K562 (cell line): ENCODE data around the gene MRPL3. TPM values are rescaled to one million over a fixed set of nuclear protein-coding genes. Genes with fewer than 3 reads are reported as not detected.

Experiments used
- ATAC-seq: fragments of 200-7000 bp; cut with Tn5 transposase; 3 replicates; pipeline ENCODE4 v1.9.1; 2020; ENCODE audit warnings: moderate library complexity
- BruUV-seq: library from RNA; stranded (reverse); fragments of 400-500 nt; replicated peaks from 2 replicates; lab custom pipeline; 2021; lab: Mats Ljungman, UMichigan
- CTCF ChIA-PET: fragments of 300-600 bp; formaldehyde crosslinking; extraction: SDS; loops from one replicate; lab custom pipeline; 2021; ENCODE audit warnings: low intra/inter-chr PET ratio; lab: Yijun Ruan, JAX
- POLR2A ChIA-PET: fragments of 300-600, 350-650 bp; sonication (Branson Sonifier 250); formaldehyde crosslinking; extraction: SDS; loops from one replicate; lab custom pipeline; 2021; ENCODE audit warnings: antibody characterized with exemption, inconsistent platforms; lab: Yijun Ruan, JAX
- DNase-seq, 4 experiments: peaks; one replicate each; pipeline versions ENCODE4 v3.0.0 to v3.0.0-alpha.2; 2011 to 2018; ENCODE audit warnings: low spot score in 3 of 4, mixed read lengths in 3 of 4; ENCODE audit errors: extremely low read depth in 1 of 4
- FAIRE-seq: peaks from 2 replicates; lab custom pipeline; 2011; peaks lifted over from hg19 to GRCh38; lab: Jason Lieb, UNC
- H2AFZ ChIP-seq: 2 replicates; pipeline ENCODE4 v1.6.0; 2011; ENCODE audit warnings: low read depth, low read length, control low read depth, inconsistent platforms
- H3K27ac ChIP-seq: fragments of 200-600 bp; 3 replicates; pipeline ENCODE4 v1.8.0; 2011; ENCODE audit warnings: low read depth, mild to moderate bottlenecking, control low read depth, inconsistent platforms, low read length, moderate library complexity, mixed read lengths; ENCODE audit errors: extremely low read depth
- H3K27me3 ChIP-seq, 2 experiments: fragments of 300-600 bp in 1 of 2; 2 replicates in 1 of 2; 3 replicates in 1 of 2; pipeline versions ENCODE4 v1.6.0 to v1.8.0; 2011; ENCODE audit warnings: inconsistent platforms in 2 of 2, low read length in 2 of 2, mild to moderate bottlenecking in 1 of 2, mixed read lengths in 1 of 2, moderate library complexity in 1 of 2; ENCODE audit not compliant: control insufficient read depth in 2 of 2, insufficient read depth in 2 of 2
- H3K36me3 ChIP-seq: fragments of 300-600 bp; 3 replicates; pipeline ENCODE4 v1.8.0; 2011; ENCODE audit warnings: mild to moderate bottlenecking, low read length, inconsistent platforms; ENCODE audit not compliant: control insufficient read depth, insufficient read depth
- H3K4me1 ChIP-seq, 2 experiments: fragments of 200-600 bp in 1 of 2; replicated peaks in 1 of 2; 2 replicates in 1 of 2; 3 replicates in 1 of 2; pipeline versions ENCODE4 v1.5.1 to v1.8.0; 2011; ENCODE audit warnings: inconsistent platforms in 2 of 2, low read length in 2 of 2, mild to moderate bottlenecking in 1 of 2, mixed read lengths in 1 of 2, moderate library complexity in 1 of 2; ENCODE audit not compliant: control insufficient read depth in 2 of 2, insufficient read depth in 2 of 2
- H3K4me2 ChIP-seq: 2 replicates; pipeline ENCODE4 v1.6.1; 2011; ENCODE audit warnings: low read length, control low read depth, inconsistent platforms, mixed read lengths; ENCODE audit not compliant: insufficient read depth
- H3K4me3 ChIP-seq: fragments of 200-600 bp; sonication (generic), shearing (Covaris generic); 2 replicates; pipeline ENCODE4 v1.5.1; 2016; ENCODE audit warnings: control low read depth, inconsistent platforms
- H3K79me2 ChIP-seq: fragments of 200-600 bp; 3 replicates; pipeline ENCODE4 v1.8.0; 2011; ENCODE audit warnings: low read length, inconsistent platforms; ENCODE audit not compliant: control insufficient read depth, insufficient read depth
- H3K9ac ChIP-seq, 2 experiments: 2 replicates each; pipeline versions ENCODE4 v1.6.0 to v1.6.1; 2011; ENCODE audit warnings: low read depth in 2 of 2, low read length in 2 of 2, control low read depth in 1 of 2, inconsistent platforms in 1 of 2, mild to moderate bottlenecking in 1 of 2, mixed read lengths in 1 of 2; ENCODE audit not compliant: insufficient read depth in 1 of 2
- H3K9me1 ChIP-seq: one replicate; pipeline ENCODE4 v1.6.0; 2011; ENCODE audit warnings: inconsistent platforms, mild to moderate bottlenecking, low read length, moderate library complexity; ENCODE audit not compliant: control insufficient read depth, insufficient read depth
- H3K9me3 ChIP-seq: replicated peaks from 2 replicates; pipeline ENCODE4 v1.5.1; 2011; ENCODE audit warnings: low read depth, low read length, inconsistent platforms; ENCODE audit not compliant: control insufficient read depth, insufficient read depth
- H4K20me1 ChIP-seq: replicated peaks from 2 replicates; pipeline ENCODE4 v1.6.1; 2011; ENCODE audit warnings: low read length, inconsistent platforms, mixed read lengths; ENCODE audit not compliant: control insufficient read depth, insufficient read depth
- C11orf30 ChIP-seq: fragments of 450-650 bp; IDR thresholded peaks from 2 replicates; pipeline ENCODE4 v1.6.1; 2016; ENCODE audit warnings: low read depth, mild to moderate bottlenecking
- CBX8 ChIP-seq: fragments of 200-600 bp; sonication (generic); IDR thresholded peaks from 2 replicates; pipeline ENCODE4 v1.6.1; 2012; ENCODE audit warnings: borderline replicate concordance, mixed run types, low read depth, mild to moderate bottlenecking, moderate library complexity, mixed read lengths, low read length, control low read depth, inconsistent platforms; ENCODE audit not compliant: poor library complexity, severe bottlenecking; ENCODE audit errors: extremely low read depth
- HMGXB4 ChIP-seq: sonication (generic); formaldehyde crosslinking; IDR thresholded peaks from 2 replicates; pipeline ENCODE4 v1.8.1; 2023; ENCODE audit warnings: mild to moderate bottlenecking, missing genetic modification reagents
- POLR2B ChIP-seq: fragments of 450-650 bp; IDR thresholded peaks from 2 replicates; pipeline ENCODE4 v1.6.1; 2018; ENCODE audit warnings: low read depth; ENCODE audit not compliant: partially characterized antibody
- SRSF3 ChIP-seq: fragments of 200-400 bp; formaldehyde crosslinking; IDR thresholded peaks from 2 replicates; pipeline ENCODE4 v1.6.1; 2016; ENCODE audit warnings: mild to moderate bottlenecking, low read length, moderate library complexity; ENCODE audit not compliant: insufficient read depth
- TCF7L2 ChIP-seq: fragments of 150-350 bp; IDR thresholded peaks from 2 replicates; pipeline ENCODE4 v1.6.1; 2016; ENCODE audit warnings: low read depth, mild to moderate bottlenecking, low read length, moderate library complexity
- ZNF174 ChIP-seq: fragments of 250-450 bp; sonication (Bioruptor Pico); IDR thresholded peaks from 2 replicates; pipeline ENCODE4 v1.4.0; 2020; ENCODE audit warnings: mild to moderate bottlenecking
- ZNF280A ChIP-seq: fragments of 450-650 bp; IDR thresholded peaks from 2 replicates; pipeline ENCODE4 v1.6.1; 2018; ENCODE audit warnings: mild to moderate bottlenecking, low read depth; ENCODE audit not compliant: partially characterized antibody
- ZNF316 ChIP-seq: fragments of 450-650 bp; IDR thresholded peaks from 2 replicates; pipeline ENCODE4 v1.6.1; 2016
- WGBS: fragments of 100-300 bp; shearing (Covaris generic); methylation state at CpG from one replicate; pipeline ENCODE4 v1.1.6; 2016; ENCODE audit warnings: low coverage, mixed read lengths; ENCODE audit not compliant: insufficient coverage; ENCODE audit errors: missing lambda C conversion rate; 5-methylcytosine and 5-hydroxymethylcytosine counted together
- in situ Hi-C: fragments of 300-500 bp; cut with MboI; formaldehyde crosslinking; loops from 4 replicates; pipeline ENCODE4 v1.15.0; 2018; ENCODE audit warnings: inconsistent platforms, mixed read lengths
- intact Hi-C: fragments of 100-400 bp; cut with micrococcal nuclease; formaldehyde crosslinking; loops from 2 replicates; pipeline ENCODE4 v1.14.2; 2022
- polyA plus RNA-seq, 8 experiments: library from polyadenylated mRNA; depleted of rRNA in 4 of 8; stranded (reverse) in 5 of 8; unstranded in 3 of 8; fragments of >200 nt; fragmentation: Nextera tagmentation in 2 of 8; fragmentation: Illumina TruSeq in 1 of 8; extraction: Ambion mirVana in 2 of 8; extraction: Trizol in 1 of 8; gene quantifications; 2 replicates each; pipeline versions ENCODE4 v1.2.1 to v1.2.3, GENCODE V29; 2011 to 2014; ENCODE audit warnings: inconsistent platforms in 1 of 8, missing spikeins in 1 of 8
- total RNA-seq, 7 experiments: library from RNA; depleted of rRNA in 6 of 7; stranded (reverse); fragments of >200 nt in 6 of 7; fragmentation: Illumina TruSeq in 2 of 7; extraction: Trizol in 2 of 7; gene quantifications; 2 replicates each; pipeline versions ENCODE4 v1.2.1 to v1.2.3, GENCODE V29; 2011 to 2021; ENCODE audit warnings: low replicate concordance in 1 of 7
- TF ChIP-seq, protein P1 (sequence below): sonication (generic); formaldehyde crosslinking; IDR thresholded peaks from 2 replicates; pipeline ENCODE4 v1.4.0; 2020; ENCODE audit warnings: mild to moderate bottlenecking, missing genetic modification reagents
- TF ChIP-seq, protein P2 (sequence below): sonication (generic); formaldehyde crosslinking; IDR thresholded peaks from 2 replicates; pipeline ENCODE4 v1.8.0; 2023; ENCODE audit warnings: missing genetic modification reagents, mild to moderate bottlenecking, borderline replicate concordance

The MRPL3 gene
- total and polyA plus RNA-seq, 9 of the 15 experiments (the other 6 are each of a cell fraction or from before 2014, with no cell fraction given), result 81.7 to 340 (median 190) TPM

- no peak overlapping the region for H3K4me2 ChIP-seq
These were observed 22.7 kb downstream of the MRPL3 start for GRCh38 chr3:131480116-131480515.

More at GRCh38 chr3:131480116-131480515, 22.7 kb downstream of the MRPL3 start:
- H3K9ac ChIP-seq, result no peak overlapping the region
- CTCF ChIA-PET, result no interaction called here
- no peak overlapping the region for H3K4me3 ChIP-seq
- 94% methylated on average over 2 of the region's 2 CpGs for WGBS
- H3K36me3 ChIP-seq, result peaks cover 54% of the 10 kb centered on the region; the same call in 2 of the 3 replicates
- no peak for FAIRE-seq
- BruUV-seq, result no TSS peak
- H2AFZ ChIP-seq, result no peak overlapping the region
- POLR2A ChIA-PET, result interaction anchor here (1.0 to 1.5 kb wide), 4 partner anchors 9 to 22 kb away, joined by 3 to 4 read pairs (median 3); no protein-coding TSS in a partner anchor
- no peak for DNase-seq
- H3K9me3 ChIP-seq, result no peaks in the 10 kb centered on the region
- in situ Hi-C loops (loop anchor here (25.0 kb wide), 1 partner anchor 443 kb away; the partner anchor contains the start of genes ASTE1 and NEK11), intact Hi-C loops (no loop called here)
- no peak for ATAC-seq
- H3K4me1 ChIP-seq, result no peaks in the 10 kb centered on the region
- no peaks in the 10 kb centered on the region for H3K9me1 ChIP-seq
- no peak for TF ChIP-seq SRSF3
- TF ChIP-seq, protein P1, sequence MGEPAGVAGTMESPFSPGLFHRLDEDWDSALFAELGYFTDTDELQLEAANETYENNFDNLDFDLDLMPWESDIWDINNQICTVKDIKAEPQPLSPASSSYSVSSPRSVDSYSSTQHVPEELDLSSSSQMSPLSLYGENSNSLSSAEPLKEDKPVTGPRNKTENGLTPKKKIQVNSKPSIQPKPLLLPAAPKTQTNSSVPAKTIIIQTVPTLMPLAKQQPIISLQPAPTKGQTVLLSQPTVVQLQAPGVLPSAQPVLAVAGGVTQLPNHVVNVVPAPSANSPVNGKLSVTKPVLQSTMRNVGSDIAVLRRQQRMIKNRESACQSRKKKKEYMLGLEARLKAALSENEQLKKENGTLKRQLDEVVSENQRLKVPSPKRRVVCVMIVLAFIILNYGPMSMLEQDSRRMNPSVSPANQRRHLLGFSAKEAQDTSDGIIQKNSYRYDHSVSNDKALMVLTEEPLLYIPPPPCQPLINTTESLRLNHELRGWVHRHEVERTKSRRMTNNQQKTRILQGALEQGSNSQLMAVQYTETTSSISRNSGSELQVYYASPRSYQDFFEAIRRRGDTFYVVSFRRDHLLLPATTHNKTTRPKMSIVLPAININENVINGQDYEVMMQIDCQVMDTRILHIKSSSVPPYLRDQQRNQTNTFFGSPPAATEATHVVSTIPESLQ, result no peak
- no peak for TF ChIP-seq C11orf30
- no peak for TF ChIP-seq HMGXB4 (CRISPR knock-in tag)
- no peak for TF ChIP-seq TCF7L2
- TF ChIP-seq ZNF174 (CRISPR knock-in tag), result no peak
- no peak for TF ChIP-seq POLR2B
- TF ChIP-seq CBX8, result no peak
- TF ChIP-seq, protein P2, sequence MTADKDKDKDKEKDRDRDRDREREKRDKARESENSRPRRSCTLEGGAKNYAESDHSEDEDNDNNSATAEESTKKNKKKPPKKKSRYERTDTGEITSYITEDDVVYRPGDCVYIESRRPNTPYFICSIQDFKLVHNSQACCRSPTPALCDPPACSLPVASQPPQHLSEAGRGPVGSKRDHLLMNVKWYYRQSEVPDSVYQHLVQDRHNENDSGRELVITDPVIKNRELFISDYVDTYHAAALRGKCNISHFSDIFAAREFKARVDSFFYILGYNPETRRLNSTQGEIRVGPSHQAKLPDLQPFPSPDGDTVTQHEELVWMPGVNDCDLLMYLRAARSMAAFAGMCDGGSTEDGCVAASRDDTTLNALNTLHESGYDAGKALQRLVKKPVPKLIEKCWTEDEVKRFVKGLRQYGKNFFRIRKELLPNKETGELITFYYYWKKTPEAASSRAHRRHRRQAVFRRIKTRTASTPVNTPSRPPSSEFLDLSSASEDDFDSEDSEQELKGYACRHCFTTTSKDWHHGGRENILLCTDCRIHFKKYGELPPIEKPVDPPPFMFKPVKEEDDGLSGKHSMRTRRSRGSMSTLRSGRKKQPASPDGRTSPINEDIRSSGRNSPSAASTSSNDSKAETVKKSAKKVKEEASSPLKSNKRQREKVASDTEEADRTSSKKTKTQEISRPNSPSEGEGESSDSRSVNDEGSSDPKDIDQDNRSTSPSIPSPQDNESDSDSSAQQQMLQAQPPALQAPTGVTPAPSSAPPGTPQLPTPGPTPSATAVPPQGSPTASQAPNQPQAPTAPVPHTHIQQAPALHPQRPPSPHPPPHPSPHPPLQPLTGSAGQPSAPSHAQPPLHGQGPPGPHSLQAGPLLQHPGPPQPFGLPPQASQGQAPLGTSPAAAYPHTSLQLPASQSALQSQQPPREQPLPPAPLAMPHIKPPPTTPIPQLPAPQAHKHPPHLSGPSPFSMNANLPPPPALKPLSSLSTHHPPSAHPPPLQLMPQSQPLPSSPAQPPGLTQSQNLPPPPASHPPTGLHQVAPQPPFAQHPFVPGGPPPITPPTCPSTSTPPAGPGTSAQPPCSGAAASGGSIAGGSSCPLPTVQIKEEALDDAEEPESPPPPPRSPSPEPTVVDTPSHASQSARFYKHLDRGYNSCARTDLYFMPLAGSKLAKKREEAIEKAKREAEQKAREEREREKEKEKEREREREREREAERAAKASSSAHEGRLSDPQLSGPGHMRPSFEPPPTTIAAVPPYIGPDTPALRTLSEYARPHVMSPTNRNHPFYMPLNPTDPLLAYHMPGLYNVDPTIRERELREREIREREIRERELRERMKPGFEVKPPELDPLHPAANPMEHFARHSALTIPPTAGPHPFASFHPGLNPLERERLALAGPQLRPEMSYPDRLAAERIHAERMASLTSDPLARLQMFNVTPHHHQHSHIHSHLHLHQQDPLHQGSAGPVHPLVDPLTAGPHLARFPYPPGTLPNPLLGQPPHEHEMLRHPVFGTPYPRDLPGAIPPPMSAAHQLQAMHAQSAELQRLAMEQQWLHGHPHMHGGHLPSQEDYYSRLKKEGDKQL (CRISPR knock-in tag), result no peak
- no peak for TF ChIP-seq ZNF316
- no peak for TF ChIP-seq ZNF280A
- no peaks in the 10 kb centered on the region for H3K27me3 ChIP-seq
- no peak overlapping the region for H3K27ac ChIP-seq
- H3K79me2 ChIP-seq, result peaks cover 41% of the 10 kb centered on the region
- H4K20me1 ChIP-seq, result no peaks in the 10 kb centered on the region
